ENCODE measurements around the gene SFT2D2.

DNA sequence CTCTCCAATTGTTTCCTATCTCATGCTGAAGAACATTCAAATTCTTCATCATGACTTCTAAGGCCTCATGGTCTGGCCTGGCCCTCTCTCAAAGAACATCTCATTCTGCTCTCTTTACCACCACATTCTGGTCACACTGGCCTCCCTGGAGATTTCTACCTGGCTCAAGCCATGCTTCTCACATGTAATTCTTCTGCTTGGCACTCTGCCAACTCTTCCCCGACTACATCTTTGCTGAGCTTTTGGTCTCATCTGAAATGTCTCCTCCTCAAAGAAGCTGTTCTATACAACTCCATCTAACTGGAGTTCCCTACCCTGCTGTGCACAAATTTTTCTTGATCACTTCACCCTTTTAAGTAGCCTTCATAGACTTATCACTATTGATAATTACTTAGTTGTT is 53.4 kb downstream of the SFT2D2 start:
- TF ChIP-seq, protein P1, sequence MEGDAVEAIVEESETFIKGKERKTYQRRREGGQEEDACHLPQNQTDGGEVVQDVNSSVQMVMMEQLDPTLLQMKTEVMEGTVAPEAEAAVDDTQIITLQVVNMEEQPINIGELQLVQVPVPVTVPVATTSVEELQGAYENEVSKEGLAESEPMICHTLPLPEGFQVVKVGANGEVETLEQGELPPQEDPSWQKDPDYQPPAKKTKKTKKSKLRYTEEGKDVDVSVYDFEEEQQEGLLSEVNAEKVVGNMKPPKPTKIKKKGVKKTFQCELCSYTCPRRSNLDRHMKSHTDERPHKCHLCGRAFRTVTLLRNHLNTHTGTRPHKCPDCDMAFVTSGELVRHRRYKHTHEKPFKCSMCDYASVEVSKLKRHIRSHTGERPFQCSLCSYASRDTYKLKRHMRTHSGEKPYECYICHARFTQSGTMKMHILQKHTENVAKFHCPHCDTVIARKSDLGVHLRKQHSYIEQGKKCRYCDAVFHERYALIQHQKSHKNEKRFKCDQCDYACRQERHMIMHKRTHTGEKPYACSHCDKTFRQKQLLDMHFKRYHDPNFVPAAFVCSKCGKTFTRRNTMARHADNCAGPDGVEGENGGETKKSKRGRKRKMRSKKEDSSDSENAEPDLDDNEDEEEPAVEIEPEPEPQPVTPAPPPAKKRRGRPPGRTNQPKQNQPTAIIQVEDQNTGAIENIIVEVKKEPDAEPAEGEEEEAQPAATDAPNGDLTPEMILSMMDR (IDR thresholded peaks at IDR 0.05), result no peak
- no peak for TF ChIP-seq POLR2AphosphoS5 (IDR thresholded peaks at IDR 0.05; ENCODE audit: insufficient read depth in 1 of 2, low read depth in 1 of 2)
- TF ChIP-seq POLR2A (IDR thresholded peaks at IDR 0.05), result no peak

Measured in vagina (tissue), 2 donors.